ENCODE measurements around the gene KCNK2.

The KCNK2 gene

DNA sequence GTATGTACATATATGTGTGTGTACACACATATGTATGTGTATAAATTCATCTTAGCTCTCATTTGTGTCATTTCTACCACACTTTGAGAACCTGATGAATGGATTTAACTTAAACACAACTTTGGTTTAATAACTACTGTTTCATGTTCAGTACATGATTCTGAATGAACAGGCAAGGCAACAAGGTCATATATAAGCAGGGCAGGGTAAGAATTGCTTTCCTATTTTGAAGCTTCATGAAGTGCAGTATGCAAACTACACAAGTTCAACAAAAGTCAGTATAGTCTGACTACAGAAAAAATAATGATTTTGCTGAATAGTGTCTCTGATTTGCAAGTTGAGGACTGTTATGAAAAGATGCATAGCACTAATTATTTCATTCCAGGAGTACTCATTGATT, 127.6 kb downstream of the KCNK2 start:
- no peaks in the 10 kb centered on the region for H3K36me3 Mint-ChIP-seq (ENCODE audit: low read depth)
- H3K27ac Mint-ChIP-seq, result no peak overlapping the region
- no peak for DNase-seq
- H3K9me3 Mint-ChIP-seq, result no peaks in the 10 kb centered on the region
- peaks cover 2% of the 10 kb centered on the region for H3K27me3 Mint-ChIP-seq (ENCODE audit: low read depth, poor library complexity)
- no peak overlapping the region for H3K4me3 Mint-ChIP-seq
- peaks cover 14% of the 10 kb centered on the region for H3K4me1 Mint-ChIP-seq
- TF ChIP-seq, protein P1, sequence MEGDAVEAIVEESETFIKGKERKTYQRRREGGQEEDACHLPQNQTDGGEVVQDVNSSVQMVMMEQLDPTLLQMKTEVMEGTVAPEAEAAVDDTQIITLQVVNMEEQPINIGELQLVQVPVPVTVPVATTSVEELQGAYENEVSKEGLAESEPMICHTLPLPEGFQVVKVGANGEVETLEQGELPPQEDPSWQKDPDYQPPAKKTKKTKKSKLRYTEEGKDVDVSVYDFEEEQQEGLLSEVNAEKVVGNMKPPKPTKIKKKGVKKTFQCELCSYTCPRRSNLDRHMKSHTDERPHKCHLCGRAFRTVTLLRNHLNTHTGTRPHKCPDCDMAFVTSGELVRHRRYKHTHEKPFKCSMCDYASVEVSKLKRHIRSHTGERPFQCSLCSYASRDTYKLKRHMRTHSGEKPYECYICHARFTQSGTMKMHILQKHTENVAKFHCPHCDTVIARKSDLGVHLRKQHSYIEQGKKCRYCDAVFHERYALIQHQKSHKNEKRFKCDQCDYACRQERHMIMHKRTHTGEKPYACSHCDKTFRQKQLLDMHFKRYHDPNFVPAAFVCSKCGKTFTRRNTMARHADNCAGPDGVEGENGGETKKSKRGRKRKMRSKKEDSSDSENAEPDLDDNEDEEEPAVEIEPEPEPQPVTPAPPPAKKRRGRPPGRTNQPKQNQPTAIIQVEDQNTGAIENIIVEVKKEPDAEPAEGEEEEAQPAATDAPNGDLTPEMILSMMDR (IDR thresholded peaks at IDR 0.05), result no peak

DNA sequence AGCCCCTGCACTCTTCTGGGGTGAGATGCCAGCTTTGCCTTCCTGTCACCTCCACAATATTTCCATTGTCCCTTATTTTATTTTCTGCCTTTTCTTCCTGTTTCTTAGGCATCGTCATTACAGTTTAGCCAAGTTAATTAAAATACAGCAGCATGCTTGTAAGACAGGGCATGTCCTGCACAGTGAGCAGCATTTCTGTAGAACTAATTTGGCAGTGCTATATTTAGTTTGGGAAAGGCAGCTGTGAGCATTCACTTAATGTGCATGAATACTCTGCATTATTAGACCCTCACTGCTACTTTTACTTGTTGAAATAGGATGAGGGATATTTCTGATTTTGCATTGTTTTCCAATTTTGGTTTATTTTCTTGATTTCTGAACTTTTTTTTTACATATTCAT, 133.3 kb downstream of the KCNK2 start:
- no peak for DNase-seq
- H3K27ac Mint-ChIP-seq, result no peak overlapping the region
- H3K4me1 Mint-ChIP-seq, result peaks cover 22% of the 10 kb centered on the region
- H3K4me3 Mint-ChIP-seq, result no peak overlapping the region
- no peaks in the 10 kb centered on the region for H3K9me3 Mint-ChIP-seq
- no peaks in the 10 kb centered on the region for H3K36me3 Mint-ChIP-seq (ENCODE audit: low read depth)
- TF ChIP-seq, protein P1 (IDR thresholded peaks at IDR 0.05), result no peak
- peaks cover 3% of the 10 kb centered on the region for H3K27me3 Mint-ChIP-seq (ENCODE audit: low read depth, poor library complexity)

DNA sequence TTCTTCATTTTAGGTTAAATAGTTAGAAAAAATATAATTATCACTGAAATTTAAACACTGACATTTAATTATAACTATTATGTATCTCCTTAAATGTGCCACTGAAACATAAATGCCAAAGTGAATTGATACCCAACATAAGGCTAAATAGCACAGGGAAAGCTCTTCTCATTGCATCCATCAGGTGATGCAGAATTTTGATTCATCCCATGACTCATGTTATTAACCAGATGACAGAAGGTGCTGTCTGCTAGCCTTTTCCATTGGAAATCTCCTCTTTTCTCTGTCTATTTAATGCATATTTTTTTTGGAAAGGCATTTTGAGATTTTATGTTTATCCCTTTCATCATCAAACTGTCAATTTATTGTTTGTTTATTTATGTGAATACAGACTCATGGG, 136.8 kb downstream of the KCNK2 start:
- no peak for DNase-seq
- H3K27me3 Mint-ChIP-seq (ENCODE audit: low read depth, poor library complexity), result peaks cover 3% of the 10 kb centered on the region
- no peak overlapping the region for H3K27ac Mint-ChIP-seq
- TF ChIP-seq, protein P1 (IDR thresholded peaks at IDR 0.05), result no peak
- H3K9me3 Mint-ChIP-seq, result no peaks in the 10 kb centered on the region
- peaks cover 17% of the 10 kb centered on the region for H3K4me1 Mint-ChIP-seq
- H3K36me3 Mint-ChIP-seq (ENCODE audit: low read depth), result no peaks in the 10 kb centered on the region
- no peak overlapping the region for H3K4me3 Mint-ChIP-seq

DNA sequence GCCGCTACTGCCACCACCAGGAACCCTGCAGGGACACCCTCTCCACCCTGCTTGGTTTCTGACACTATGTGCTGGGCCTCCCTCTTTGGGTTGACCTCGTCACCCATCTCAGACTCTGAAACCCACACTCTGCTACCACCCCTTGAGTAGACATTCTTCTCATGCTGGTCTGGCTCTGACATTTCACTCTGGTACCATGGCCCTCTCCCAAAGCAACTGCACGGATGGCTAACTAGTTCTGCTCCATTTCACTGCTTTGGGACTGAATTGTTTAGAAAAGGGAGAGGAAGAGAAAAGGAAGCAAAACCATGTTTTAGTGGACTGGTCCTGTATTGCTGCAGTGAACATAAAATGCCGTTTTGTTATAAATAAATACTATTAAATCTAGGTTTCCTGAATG, 137.8 kb downstream of the KCNK2 start:
- Mint-ChIP-seq H3K27me3 (ENCODE audit: low read depth, poor library complexity) (peaks cover 3% of the 10 kb centered on the region), H3K36me3 (ENCODE audit: low read depth) (no peaks in the 10 kb centered on the region), H3K4me1 (peaks cover 8% of the 10 kb centered on the region), H3K9me3 (no peaks in the 10 kb centered on the region), H3K27ac (no peak overlapping the region), H3K4me3 (no peak overlapping the region)
- TF ChIP-seq, protein P1 (IDR thresholded peaks at IDR 0.05), result no peak
- no peak for DNase-seq

DNA sequence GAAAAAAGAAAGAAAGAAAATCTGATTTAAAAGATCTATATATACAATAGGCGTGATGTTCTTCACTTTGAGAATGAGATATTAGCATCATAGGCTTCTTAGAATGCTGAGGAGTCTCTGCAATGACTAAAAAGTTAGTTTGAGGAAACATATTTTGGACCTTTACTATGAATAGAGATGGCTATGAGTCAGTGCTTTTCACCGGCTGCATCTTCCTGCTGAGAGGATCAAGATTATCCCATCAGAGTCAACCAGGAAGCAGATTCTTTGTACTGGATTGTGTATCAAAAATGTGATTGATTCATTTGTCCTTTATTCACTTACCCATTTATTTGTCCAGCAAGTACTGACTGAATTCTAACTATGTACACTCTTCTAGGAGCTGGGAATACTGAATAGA, 144.2 kb downstream of the KCNK2 start:
- H3K27me3 Mint-ChIP-seq (ENCODE audit: low read depth, poor library complexity), result peaks cover 4% of the 10 kb centered on the region
- DNase-seq, result no peak
- no peak overlapping the region for H3K27ac Mint-ChIP-seq
- H3K4me1 Mint-ChIP-seq, result no peaks in the 10 kb centered on the region
- H3K4me3 Mint-ChIP-seq, result no peak overlapping the region
- H3K9me3 Mint-ChIP-seq, result no peaks in the 10 kb centered on the region
- TF ChIP-seq, protein P1 (IDR thresholded peaks at IDR 0.05), result no peak
- no peaks in the 10 kb centered on the region for H3K36me3 Mint-ChIP-seq (ENCODE audit: low read depth)

DNA sequence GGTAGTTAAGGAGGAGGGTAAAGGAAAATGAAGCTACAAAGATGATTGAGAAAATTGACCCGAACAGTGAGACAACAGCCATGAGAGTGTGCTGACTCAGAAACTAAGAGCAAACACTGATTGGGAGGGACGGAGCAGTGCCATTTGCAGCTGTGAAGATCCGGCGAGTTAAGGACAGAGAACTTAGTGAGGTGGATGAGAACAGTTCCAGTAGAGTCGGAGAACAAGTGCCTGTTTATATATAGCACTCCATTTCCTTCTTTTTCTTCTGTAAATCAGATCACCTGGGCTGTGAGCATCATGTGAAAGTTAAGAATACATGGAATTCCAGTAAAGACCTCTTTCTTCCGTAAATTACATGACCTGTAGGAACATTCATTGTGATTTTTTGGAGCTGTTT, 145.7 kb downstream of the KCNK2 start:
- Mint-ChIP-seq H3K4me1 (no peaks in the 10 kb centered on the region), H3K27me3 (ENCODE audit: low read depth, poor library complexity) (peaks cover 4% of the 10 kb centered on the region), H3K4me3 (no peak overlapping the region), H3K27ac (no peak overlapping the region), H3K9me3 (no peaks in the 10 kb centered on the region), H3K36me3 (ENCODE audit: low read depth) (no peaks in the 10 kb centered on the region)
- TF ChIP-seq, protein P1 (IDR thresholded peaks at IDR 0.05), result no peak
- DNase-seq, result no peak

Measured in nephron progenitor cell (in vitro differentiated cells).